Breast epithelium (tissue), 4 donors: Measurements from ENCODE around the gene SENP3. TPM values are rescaled to one million over a fixed set of nuclear protein-coding genes. Genes with fewer than 3 reads are reported as not detected.

ENCODE experiments used
- DNase-seq, 2 donors: peaks; one replicate each; pipeline ENCODE4 v3.0.0-alpha.2; 2019; ENCODE audit warnings: low spot score in 2 of 2
- H3K27ac ChIP-seq, 2 donors: fragments of 200-600 bp; sonication (generic) in 1 of 2; one replicate each; pipeline ENCODE4 v1.5.1; 2016 to 2019; ENCODE audit warnings: mild to moderate bottlenecking in 1 of 2
- H3K27me3 ChIP-seq, 2 donors: fragments of 200-600 bp; sonication (generic) in 1 of 2; one replicate each; pipeline versions ENCODE4 v1.5.1 to v1.6.0; 2017 to 2019; ENCODE audit warnings: control low read depth in 1 of 2, mild to moderate bottlenecking in 1 of 2
- H3K36me3 ChIP-seq: fragments of 200-600 bp; one replicate; pipeline ENCODE4 v1.5.1; 2019
- H3K4me1 ChIP-seq, 2 donors: fragments of 200-600 bp; sonication (generic); one replicate each; pipeline ENCODE4 v1.5.1; 2016 to 2019; ENCODE audit warnings: control low read depth in 1 of 2
- H3K4me3 ChIP-seq, 3 donors: fragments of 200-600 bp; sonication (generic); 1 replicate in 2 of 3; 2 replicates in 1 of 3; pipeline ENCODE4 v1.5.1; 2016 to 2019; ENCODE audit warnings: mild to moderate bottlenecking in 3 of 3, moderate library complexity in 2 of 3
- H3K9me3 ChIP-seq, 2 donors: fragments of 200-600 bp; sonication (generic) in 1 of 2; one replicate each; pipeline ENCODE4 v1.5.1; 2016 to 2019; ENCODE audit warnings: control low read depth in 1 of 2
- CTCF ChIP-seq, 3 donors: fragments of 450-650 bp; IDR thresholded peaks; one replicate each; pipeline ENCODE4 v1.5.1; 2016 to 2017; ENCODE audit warnings: antibody characterized with exemption in 3 of 3, mild to moderate bottlenecking in 3 of 3, moderate library complexity in 3 of 3
- POLR2A ChIP-seq: fragments of 450-650 bp; IDR thresholded peaks from one replicate; pipeline ENCODE4 v1.6.1; 2016; ENCODE audit warnings: antibody characterized with exemption, mild to moderate bottlenecking, moderate library complexity
- POLR2AphosphoS5 ChIP-seq, 3 donors: sonication (generic); formaldehyde crosslinking; IDR thresholded peaks; one replicate each; pipeline ENCODE4 v1.6.1; 2017; ENCODE audit warnings: antibody characterized with exemption in 3 of 3
- intact Hi-C: fragments of 100-400 bp; cut with DNase I; formaldehyde crosslinking; loops from one replicate; pipeline ENCODE4 v1.15.1; 2023; ENCODE audit warnings: low total_unique reads
- total RNA-seq, 3 donors: library from RNA; depleted of rRNA; stranded (reverse); fragments of >200 nt; gene quantifications; one replicate each; pipeline ENCODE4 v1.1.0, GENCODE V29; 2016

The SENP3 gene
- total RNA-seq, 3 donors from 2014 or later, result 59.5 to 65.2 (median 62.3) TPM

GRCh38 chr17:7620835-7621234, 59.1 kb downstream of the SENP3 start:
- intact Hi-C loops, result no loop called here
- no peak for DNase-seq
- H3K27me3 ChIP-seq, result no peaks in the 10 kb centered on the region

More at GRCh38 chr17:7620835-7621234, 59.1 kb downstream of the SENP3 start:
- no peak overlapping the region for H3K27ac ChIP-seq
- H3K9me3 ChIP-seq, result no peaks in the 10 kb centered on the region
- no peaks in the 10 kb centered on the region for H3K4me1 ChIP-seq
- no peak overlapping the region for H3K4me3 ChIP-seq
- H3K36me3 ChIP-seq, result no peaks in the 10 kb centered on the region
- TF ChIP-seq CTCF (IDR thresholded peaks at IDR 0.05) (no peak), POLR2A (no peak), POLR2AphosphoS5 (IDR thresholded peaks at IDR 0.05) (no peak)

Other genes with a start within 250 kb of the SENP3 start
- 100 to 1,000 TPM in 1 of 3 donors, 10 to 100 TPM in 2; 77.3 to 109 (median 84.2) TPM for gene GPS2, start 246.6 kb upstream of the SENP3 start, total RNA-seq
- gene NEURL4, start 232.6 kb upstream of the SENP3 start, total RNA-seq, result 10 to 100 TPM; 15.0 to 22.9 (median 17.4) TPM
- 1 to 10 TPM; 3.4 to 6.6 (median 5.2) TPM for gene ACAP1, start 225.4 kb upstream of the SENP3 start, total RNA-seq
- 10 to 100 TPM in 2 of 3 donors, 1 to 10 TPM in 1; 9.1 to 11.5 (median 11.0) TPM for gene KCTD11, start 209.8 kb upstream of the SENP3 start, total RNA-seq
- gene TMEM95, start 206.8 kb upstream of the SENP3 start, total RNA-seq, result not detected
- 10 to 100 TPM in 2 of 3 donors, 1 to 10 TPM in 1; 1.1 to 22.1 (median 14.4) TPM for gene TNK1, start 180.8 kb upstream of the SENP3 start, total RNA-seq
- gene PLSCR3, start 167.4 kb upstream of the SENP3 start, total RNA-seq, result 10 to 100 TPM; 16.0 to 24.3 (median 19.0) TPM
- gene TMEM256, start 157.8 kb upstream of the SENP3 start, total RNA-seq, result 100 to 1,000 TPM in 1 of 3 donors, 10 to 100 TPM in 2; 77.6 to 113 (median 92.3) TPM
- gene NLGN2, start 154.1 kb upstream of the SENP3 start, total RNA-seq, result 10 to 100 TPM in 1 of 3 donors, 1 to 10 TPM in 2; 6.7 to 13.1 (median 8.3) TPM
- not detected for gene SPEM1, start 141.6 kb upstream of the SENP3 start, total RNA-seq
- gene SPEM2, start 136.3 kb upstream of the SENP3 start, total RNA-seq, result not detected
- not detected for gene SPEM3, start 133.1 kb upstream of the SENP3 start, total RNA-seq
- gene TMEM102, start 126.5 kb upstream of the SENP3 start, total RNA-seq, result 10 to 100 TPM in 1 of 3 donors, 1 to 10 TPM in 2; 3.5 to 18.1 (median 9.5) TPM
- 1 to 10 TPM; 2.1 to 2.9 (median 2.9) TPM for gene FGF11, start 122.4 kb upstream of the SENP3 start, total RNA-seq
- 10 to 100 TPM in 2 of 3 donors, 1 to 10 TPM in 1; 8.5 to 11.8 (median 11.7) TPM for gene CHRNB1, start 116.9 kb upstream of the SENP3 start, total RNA-seq
- gene ZBTB4, start 82.3 kb upstream of the SENP3 start, total RNA-seq, result 10 to 100 TPM; 34.4 to 46.9 (median 45.7) TPM
- gene SLC35G6, start 80.5 kb upstream of the SENP3 start, total RNA-seq, result not detected
- 100 to 1,000 TPM in 1 of 3 donors, 10 to 100 TPM in 2; 64.2 to 174 (median 88.7) TPM for gene POLR2A, start 77.6 kb upstream of the SENP3 start, total RNA-seq
- gene TNFSF12, start 12.9 kb upstream of the SENP3 start, total RNA-seq, result 10 to 100 TPM; 39.3 to 65.3 (median 41.1) TPM
- gene TNFSF13, start 3.2 kb upstream of the SENP3 start, total RNA-seq, result 10 to 100 TPM; 25.2 to 36.7 (median 33.6) TPM
- 100 to 1,000 TPM in 1 of 3 donors, 10 to 100 TPM in 2; 49.8 to 220 (median 70.5) TPM for gene CD68, start 17.7 kb downstream of the SENP3 start, total RNA-seq
- gene MPDU1, start 21.9 kb downstream of the SENP3 start, total RNA-seq, result 100 to 1,000 TPM in 1 of 3 donors, 10 to 100 TPM in 2; 66.6 to 140 (median 74.4) TPM
- gene SOX15, start 28.2 kb downstream of the SENP3 start, total RNA-seq, result 1 to 10 TPM; 1.3 to 4.1 (median 1.6) TPM
- 10 to 100 TPM; 22.8 to 33.9 (median 25.6) TPM for gene FXR2, start 53.0 kb downstream of the SENP3 start, total RNA-seq
- gene SAT2, start 65.9 kb downstream of the SENP3 start, total RNA-seq, result 10 to 100 TPM; 52.5 to 78.4 (median 62.9) TPM
- under 1 TPM in 1 of 3 donors, not detected in 2; 0.16 TPM for gene SHBG, start 68.2 kb downstream of the SENP3 start, total RNA-seq
- gene ATP1B2, start 89.0 kb downstream of the SENP3 start, total RNA-seq, result 1 to 10 TPM in 1 of 3 donors, under 1 TPM in 2; 0.16 to 1.2 (median 0.98) TPM
- 10 to 100 TPM; 23.9 to 31.9 (median 24.2) TPM for gene TP53, start 125.6 kb downstream of the SENP3 start, total RNA-seq
- 1 to 10 TPM; 3.6 to 5.4 (median 4.2) TPM for gene WRAP53, start 126.6 kb downstream of the SENP3 start, total RNA-seq
- 1 to 10 TPM in 2 of 3 donors, under 1 TPM in 1; 0.48 to 5.7 (median 3.3) TPM for gene EFNB3, start 143.3 kb downstream of the SENP3 start, total RNA-seq
- gene DNAH2, start 155.8 kb downstream of the SENP3 start, total RNA-seq, result 1 to 10 TPM in 1 of 3 donors, under 1 TPM in 2; 0.16 to 1.5 (median 0.98) TPM